Activated CD4-positive, alpha-beta T cell treated with anti-CD3 and anti-CD28 coated beads, Interleukin-2, amount 50 U/mL, for 24 hours (primary cell): Measurements from ENCODE around the gene ASXL1.
A peak's percentile ranks its signal among the peaks of the same experiment; 100 is the strongest.

ENCODE experiments used
- DNase-seq, 2 donors: peaks; one replicate each; pipeline ENCODE4 v3.0.0-alpha.2; 2020; ENCODE audit warnings: low read depth in 1 of 2, low spot score in 1 of 2

The ASXL1 gene

DNA sequence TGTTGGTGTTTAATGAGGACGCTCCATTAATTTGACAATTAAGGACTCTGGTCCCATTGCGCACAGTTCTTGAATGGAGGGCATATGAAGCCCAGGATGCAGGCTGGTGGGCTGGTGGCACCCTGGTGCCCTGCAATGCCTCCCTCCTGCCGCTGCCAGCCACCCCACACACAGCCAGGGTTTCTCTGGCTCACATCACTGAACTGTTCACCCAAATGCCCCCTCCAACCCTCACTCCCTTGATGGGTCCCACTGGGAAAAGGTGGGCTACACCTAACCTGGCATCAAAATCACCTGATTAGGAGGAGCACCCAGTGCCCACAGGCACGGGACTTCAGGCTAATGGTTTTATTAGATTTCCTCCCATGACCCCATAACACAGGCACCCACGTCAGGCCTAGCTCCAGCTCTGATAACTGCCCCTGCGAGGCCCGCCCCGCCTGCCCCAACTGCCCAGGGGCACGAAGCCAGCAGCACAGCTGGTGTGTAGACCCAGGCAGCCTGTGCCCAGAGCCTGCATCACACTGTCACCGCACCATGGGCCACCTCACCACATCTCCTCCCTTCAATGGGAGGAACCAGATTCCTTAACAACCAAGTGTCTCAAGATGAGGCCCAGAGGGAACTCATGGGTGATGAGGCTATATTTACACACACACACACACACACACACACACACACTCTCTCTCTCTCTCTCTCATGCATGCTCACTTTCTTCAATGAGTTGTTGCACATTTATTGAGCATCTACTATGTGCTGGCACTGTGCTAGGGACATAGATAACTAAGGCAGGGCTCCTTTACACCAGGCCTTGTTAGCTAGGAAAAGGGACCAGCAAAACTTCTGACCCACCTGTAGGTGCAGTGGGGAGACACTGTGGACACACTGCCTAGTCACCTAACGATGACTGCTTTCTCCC, 119.7 kb downstream of the ASXL1 start:
- no peak for DNase-seq

DNA sequence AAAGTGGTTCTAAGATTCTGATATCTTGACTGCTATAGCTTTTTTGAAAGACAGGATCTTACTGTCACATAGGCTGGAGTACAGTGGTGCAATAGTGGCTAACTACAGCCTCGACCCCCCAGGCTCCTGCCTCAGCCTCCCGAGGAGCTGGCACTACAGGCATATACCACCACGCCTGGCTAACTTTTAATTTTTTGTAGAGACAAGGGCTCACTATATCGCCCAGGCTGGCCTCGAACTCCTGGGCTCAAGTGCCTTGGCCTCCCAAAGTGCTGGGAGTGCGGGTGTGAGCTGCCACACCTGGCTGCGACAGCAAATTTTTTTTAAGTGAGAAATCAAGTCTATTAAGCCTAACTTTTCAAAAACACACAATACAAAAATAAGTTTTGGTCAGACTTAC, 120.4 kb downstream of the ASXL1 start:
- no peak for DNase-seq

DNA sequence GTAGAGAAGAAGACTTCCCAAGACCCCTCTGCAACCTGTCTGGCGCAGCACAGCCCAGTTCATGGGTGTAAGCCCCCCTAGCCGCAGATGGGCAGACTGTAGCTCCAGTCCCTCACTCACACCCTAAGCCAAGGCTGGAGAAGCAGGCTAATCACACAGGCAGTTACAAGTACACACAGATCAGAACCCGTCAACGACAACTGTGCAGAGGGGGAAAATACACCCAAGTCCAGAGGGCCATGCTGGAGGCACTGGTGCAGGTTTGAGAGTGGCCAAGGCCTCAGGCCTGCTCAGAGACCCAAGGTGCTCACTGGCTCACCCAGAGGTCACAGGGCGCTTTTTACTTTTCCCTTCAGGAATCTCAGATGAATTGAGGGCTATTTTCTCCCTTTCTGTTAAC, 120.9 kb downstream of the ASXL1 start:
- DNase-seq = no peak

DNA sequence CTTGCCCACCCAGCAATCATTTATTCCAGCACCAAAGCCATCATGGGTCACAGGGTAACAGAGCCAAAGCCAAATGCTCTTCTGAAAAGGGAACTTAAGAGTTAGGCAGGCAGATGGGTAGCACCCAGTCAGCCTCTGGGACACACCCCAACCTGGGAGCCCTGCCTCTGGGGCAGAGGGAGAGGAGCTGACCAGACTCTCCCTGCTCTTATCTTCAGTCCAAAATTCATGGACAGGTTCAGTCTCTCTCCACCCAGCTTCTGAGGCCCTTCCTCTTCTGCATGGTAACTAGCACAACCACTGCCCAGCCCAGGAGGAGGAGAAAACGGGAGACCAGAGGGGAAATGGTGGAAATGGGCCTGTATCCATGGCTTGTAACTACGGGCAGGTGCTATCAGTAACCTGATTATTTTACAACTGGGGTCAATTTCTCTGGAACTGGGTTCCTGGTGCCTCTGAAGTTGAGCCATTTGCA, 121.6 kb downstream of the ASXL1 start:
- no peak for DNase-seq

DNA sequence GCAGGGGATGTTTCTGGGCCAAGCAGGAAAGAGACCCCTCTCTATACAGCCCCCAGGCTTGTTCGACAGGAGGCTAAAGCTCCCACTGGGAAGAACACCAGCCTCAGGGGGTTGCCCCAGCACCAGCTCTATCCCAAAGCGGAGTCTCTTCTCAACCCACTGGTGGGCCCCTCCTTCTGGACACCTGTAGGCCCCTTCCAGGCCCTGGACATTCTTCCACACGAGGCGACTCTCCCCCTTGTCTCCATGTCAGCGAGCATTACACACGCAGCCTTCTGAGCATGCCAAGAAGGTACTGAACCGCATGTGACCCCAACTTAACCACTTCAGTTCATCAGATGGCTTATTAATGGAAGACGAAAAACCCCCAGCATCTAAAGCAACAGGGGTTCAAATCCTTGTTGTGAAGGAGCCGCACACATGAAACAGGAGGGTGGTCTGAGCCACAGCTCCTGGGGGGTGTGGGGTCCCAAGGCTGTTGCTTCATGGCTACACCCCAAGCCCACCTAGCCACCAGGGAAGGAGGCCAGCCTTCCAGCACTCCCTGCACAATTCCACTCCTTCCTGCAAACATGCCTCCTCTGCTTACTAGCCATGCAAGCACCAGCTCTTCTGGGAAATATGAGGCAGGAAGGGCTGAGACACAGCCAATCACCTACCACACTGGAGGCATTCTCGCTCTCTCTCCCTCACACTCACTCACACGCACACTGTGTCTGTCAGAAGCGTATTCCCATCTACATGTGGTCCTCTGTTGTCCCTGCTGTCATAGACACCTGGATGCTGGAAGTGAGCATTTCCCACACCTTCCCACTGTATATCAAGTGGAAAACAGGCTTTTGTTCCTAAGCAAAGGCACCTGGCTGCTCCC, 122.5 kb downstream of the ASXL1 start:
- DNase-seq = no peak

DNA sequence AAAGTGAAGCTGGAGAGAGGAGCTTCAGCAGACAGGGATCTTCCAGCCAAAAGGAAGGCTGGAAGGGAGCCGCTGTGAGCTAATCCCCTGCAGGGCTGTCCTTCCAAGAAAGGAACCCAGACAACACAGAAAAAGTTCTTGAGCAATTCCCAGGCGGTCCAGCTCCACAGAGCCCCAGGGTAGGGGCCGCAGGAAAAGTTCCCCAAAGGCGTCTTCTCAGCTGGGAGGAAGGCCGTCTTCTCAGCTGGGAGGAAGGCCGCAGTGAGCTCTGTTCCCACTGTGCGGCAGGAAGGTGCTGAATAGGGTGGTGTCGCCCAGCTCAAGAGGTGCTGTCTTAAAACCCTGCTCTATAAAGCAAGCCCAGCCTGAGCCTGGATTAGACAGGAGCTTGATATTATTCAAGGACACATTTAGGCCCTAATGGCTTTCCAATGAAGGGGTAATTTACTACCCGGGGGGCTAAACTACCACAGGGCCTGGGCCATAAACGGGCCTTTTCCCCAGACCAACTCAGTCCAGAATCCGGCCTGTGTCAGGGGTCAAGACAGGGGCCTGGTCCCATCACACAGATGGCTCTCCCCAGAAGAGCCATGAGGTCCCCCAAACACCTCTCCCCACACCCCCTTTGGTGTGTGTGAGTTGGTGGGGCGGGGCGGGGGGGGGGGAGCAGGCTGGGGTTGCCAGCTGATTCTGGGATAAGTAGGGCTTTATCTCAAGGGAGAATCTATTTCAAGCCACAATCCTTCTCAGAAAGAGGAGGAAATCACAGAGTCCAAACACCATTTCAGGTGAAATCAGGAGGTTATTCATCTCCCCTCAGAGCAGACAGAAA, 123.4 kb downstream of the ASXL1 start:
- no peak for DNase-seq

DNA sequence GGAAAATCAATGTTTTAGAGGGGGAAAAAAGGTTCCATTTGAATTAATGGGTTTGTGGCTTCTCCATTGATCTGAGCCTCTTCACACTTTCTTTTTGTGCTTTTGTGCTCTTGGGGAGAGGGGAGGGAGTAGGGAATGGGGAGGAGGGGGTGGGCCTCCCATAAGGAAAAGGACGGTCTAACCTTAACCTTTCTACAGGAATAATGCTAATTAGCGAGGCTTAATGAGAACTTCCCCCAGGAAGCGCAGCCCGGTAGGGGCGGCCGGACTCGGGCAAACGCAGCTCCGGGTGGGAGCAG, 124.0 kb downstream of the ASXL1 start:
- no peak for DNase-seq

DNA sequence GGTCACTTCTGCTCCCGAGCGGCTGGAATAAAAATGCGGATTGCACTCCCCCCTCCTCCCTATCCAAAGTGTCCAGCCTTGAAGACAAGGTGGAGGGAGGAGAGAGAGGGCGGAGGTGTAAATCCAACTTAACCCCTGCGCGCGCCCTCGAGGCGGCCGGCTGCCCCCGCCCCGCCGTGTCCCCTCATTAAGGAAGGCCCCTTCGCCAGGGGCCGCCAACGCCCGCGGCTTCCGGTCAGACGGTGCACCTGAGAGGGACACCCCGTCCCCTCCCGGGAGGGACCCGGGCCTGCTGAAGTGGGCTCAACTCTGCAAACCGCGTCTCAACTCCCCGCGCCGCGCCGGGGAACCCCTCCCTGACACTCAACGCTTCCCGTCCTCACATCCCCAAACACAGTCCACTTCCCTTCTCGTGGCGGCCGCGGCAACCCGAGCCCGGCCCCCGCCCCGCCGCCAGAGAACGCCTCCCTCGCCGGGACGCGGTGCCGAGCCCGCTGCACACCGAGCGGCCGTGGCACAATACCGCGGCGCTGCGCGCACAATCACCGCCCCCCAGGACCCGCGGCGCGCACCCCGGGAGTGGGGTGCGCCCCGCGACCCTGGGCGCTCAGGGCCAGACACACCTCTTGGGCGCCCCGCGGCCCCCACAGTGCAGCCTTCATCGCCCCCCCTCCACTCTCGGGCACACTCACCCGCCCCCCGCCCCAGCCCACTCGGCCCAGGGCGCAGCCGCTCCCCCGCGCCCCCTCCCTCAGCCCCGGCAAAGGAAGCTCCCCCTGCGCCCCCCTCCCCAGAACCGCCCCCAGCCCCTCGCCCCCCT, 124.5 kb downstream of the ASXL1 start:
- no peak for DNase-seq

DNA sequence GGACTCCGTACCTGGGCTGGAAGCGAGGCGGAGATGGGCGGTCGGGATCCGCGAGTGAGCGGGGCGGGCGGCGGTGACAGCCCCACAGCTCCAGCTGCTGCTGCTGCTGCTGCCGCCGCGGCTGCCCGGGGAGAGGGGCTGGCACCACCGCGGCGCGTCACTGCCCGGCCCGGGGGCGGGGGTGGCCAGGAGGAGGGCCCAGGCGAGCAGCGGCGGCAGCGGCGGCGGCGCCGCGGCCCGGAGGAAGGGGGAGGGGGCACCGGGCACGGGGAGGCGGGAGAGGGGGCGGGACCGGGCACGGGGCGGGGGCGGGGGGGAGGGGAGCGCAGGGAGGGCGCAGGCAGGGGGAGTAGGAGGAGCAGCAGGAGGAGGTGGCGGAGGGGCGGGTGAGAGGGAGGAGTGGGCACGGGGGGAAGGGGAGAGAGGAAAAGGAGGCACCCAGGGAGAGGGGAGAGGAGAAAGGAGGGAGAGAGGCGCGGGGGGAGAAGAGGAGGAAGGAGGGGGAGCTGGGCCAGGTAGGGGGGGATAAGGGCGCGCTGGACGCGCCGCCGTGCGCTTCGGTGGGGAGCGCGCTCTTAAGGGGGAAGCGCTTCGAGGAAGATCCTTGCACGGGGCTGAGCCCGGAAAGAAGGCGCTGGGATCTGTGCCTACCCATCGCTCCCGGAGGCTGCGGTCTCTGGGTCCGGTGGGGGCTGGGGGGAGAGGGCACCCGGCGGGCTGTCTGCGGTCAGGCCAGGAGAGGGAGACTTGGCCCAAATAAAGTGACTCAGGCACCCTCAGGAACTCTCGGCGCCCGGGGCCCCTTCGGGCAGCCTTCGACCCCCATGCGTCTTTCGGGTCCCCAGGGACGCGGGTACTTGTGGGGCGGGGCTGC, 125.5 kb downstream of the ASXL1 start:
- DNase-seq = peak in 1 of 2 donors; percentile 21

DNA sequence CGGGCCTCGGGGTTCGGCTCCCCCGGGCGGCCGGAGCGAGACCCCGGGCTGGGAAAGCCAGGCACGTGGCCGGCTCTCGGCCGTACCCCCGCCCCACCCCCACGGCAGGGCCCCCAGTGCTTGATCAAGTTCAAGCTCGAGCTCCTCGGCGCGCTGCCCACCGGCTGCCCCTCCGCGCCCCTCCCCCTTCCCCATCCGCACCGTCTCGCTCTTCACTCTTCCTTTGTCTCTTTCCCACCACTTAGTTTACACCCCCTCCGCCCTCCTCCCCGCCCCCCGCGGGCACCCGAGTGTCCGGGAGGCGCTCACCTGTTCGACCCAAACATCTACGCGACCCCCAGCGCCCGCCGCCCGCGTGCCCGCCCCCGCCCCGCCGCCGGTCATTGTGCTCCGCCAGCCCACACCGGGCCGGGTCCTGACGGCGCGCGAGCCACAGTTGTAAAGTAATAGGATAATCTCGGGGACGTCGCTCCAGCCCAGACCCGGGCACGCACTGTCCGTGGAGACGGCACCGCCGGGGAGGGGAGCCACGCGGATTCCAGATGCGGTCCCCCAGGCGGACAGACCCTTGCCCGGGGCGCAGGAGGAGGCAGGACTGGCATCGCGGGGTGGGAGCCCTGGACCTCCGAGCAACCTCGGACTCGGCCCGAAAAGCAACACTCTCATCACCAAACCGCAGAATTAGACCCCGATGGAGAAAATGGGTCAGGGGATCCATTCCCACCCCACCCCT, 126.3 kb downstream of the ASXL1 start:
- DNase-seq = no peak

DNA sequence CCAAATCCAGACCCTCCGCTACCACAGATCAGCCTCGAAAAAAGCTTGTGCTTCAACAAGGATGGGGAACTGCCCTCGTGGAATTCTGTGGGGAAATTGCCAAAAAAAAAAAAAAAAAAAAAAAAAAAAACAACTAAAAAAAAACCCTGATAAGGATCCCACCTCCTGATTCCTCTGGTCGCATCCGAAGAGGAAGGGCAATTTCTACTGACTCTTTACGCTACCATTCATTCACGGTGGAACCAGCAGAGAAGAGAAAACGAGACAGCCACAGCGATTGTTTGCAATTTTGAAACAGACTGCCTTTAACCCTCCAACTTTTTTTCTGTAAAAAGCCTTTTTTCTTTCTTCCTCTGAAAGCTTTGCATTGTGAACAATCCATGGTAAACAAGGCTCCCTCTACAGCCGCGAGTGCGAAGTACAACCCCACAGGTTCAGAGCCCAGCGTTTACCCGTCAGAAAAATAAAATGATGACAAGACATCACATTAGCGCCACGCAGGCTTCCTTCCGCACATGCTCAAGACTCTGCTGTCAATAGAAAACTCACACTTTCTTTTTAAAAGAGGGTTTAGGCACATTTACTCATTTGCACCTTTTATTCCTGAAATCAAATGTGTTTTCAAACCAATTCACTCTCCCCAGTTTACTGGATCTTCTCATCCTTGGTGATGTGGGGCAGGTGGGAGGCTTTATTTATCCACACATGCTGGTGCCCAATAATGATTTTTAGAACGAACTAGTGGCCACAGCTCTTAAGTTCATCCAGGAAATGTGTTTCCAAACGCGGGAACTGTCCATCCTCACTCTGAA, 127.0 kb downstream of the ASXL1 start:
- peak; percentile 55 to 74 for DNase-seq

DNA sequence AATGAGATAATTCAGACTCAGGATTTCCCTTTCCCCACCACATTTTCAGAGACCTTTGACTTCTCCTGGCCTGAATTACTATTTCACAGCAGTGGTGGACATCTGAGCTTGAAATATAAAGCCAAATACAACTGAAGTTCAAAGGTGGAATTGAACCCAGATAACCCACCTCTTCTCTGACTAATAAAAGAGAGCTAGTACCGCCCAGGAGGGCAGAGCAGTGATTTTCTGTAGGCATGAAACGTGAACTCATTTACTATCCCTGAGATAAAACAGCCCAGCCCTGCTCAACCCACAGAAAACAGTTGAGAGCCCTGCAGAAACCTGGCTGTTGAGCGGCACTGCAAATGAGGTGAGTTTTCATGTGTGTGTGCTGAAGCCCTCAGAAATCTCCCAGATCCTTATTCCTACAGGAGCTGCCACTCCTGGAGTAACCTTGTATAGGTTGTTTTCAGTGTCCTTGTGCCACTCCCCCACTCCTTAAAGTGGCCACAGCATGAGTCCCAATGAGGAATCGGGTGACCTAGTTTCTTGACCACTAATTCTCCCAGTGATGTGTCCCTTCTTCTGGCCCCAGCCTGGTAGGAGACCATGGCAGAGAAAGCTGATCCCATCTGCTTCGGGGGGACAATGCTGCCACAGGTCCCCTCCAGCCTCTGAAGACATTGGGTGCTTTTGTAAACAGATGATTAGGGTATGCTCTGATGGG, 127.8 kb downstream of the ASXL1 start:
- no peak for DNase-seq

DNA sequence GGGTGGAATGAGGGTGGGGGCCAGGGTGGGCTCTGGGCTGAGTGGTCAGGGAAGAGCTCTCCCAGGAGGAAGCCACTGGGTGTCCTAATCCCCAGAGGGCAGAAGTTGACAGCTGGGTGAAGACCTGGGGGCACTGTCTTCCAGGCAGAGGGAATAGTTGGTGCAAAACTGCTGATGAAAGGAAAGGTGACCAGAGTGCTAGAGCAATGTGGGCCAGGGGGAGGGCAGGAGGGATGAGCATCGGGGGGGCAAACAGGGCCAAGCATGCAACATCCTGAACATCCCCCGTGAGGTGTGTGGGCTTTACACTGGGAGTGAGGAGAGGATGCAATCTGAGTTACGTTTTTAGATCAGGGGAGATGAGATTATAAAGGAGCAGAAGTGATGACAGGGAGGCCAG, 129.2 kb downstream of the ASXL1 start:
- DNase-seq = no peak

DNA sequence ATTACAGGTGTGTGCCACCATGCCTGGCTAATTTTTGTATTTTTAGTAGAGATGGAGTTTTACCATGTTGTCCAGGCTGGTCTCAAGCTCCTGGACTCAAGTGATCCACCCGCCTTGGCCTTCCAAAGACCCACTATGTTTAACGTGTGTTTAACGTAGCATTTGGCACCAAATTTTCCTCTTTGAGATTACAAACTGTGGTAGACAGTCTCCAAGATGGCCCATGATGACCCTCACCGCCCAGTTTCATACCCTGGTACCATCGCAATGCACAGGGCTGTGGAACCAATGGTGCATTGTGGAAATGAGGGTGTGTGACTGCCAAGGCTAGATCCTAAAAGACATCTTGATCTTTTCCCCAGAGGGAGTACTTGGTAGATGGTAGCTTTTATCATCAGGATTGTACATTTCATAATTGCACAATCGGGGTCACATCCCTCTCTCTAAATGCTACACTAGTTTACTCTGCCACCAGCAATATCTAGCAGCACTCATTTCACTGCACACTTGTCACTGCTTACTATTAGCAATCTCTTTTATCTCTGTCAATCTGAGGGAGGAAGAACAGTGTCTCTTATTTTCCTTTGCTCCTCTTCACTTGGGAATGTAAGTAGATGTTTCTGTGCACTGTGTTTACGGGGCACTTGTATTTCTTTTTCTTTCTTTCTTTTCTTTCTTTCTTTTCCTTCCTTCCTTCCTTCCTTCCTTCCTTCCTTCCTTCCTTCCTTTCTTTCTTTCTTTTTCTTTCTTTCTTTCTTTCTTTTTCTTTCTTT, 130.1 kb downstream of the ASXL1 start:
- no peak for DNase-seq
